K562 (cell line): ENCODE measurements around the gene POLA1.

ENCODE experiments used
- ATF2 ChIP-seq: sonication (generic); formaldehyde crosslinking; IDR thresholded peaks from 2 replicates; pipeline ENCODE4 v1.8.1; 2022; ENCODE audit warnings: missing genetic modification reagents
- GABPA ChIP-seq: fragments of 200-800 bp; sonication (Bioruptor generic); conservative IDR thresholded peaks from 2 replicates; pipeline ENCODE4 v1.6.1; 2016; ENCODE audit warnings: low read depth, missing genetic modification characterization, missing compliant biosample characterization
- KAT2B ChIP-seq: IDR thresholded peaks from one replicate; pipeline ENCODE4 v1.6.1; 2012; ENCODE audit warnings: low read depth, mild to moderate bottlenecking, control low read depth, inconsistent platforms, low read length, moderate library complexity
- KDM5B ChIP-seq: fragments of 200-600 bp; sonication (generic); IDR thresholded peaks from 2 replicates; pipeline ENCODE4 v1.6.1; 2012; ENCODE audit warnings: low read depth, mild to moderate bottlenecking, moderate library complexity, low read length, control low read depth, inconsistent platforms; ENCODE audit not compliant: insufficient replicate concordance
- MAZ ChIP-seq, 2 experiments: fragments of 450-650 bp in 1 of 2; sonication (generic) in 1 of 2; formaldehyde crosslinking; IDR thresholded peaks in 1 of 2; conservative IDR thresholded peaks in 1 of 2; 2 replicates each; pipeline versions ENCODE4 v1.4.0 to v1.5.0; 2020; ENCODE audit warnings: mild to moderate bottlenecking in 1 of 2, missing genetic modification reagents in 1 of 2
- MEF2D ChIP-seq: conservative IDR thresholded peaks from 2 replicates; pipeline ENCODE4 v1.6.1; 2016; ENCODE audit warnings: low read depth, missing genetic modification characterization, missing compliant biosample characterization
- MYC ChIP-seq, 2 experiments: fragments of 250-450 bp in 1 of 2; sonication (Bioruptor Pico) in 1 of 2; IDR thresholded peaks; 2 replicates each; pipeline versions ENCODE4 v1.5.1 to v1.6.1; 2012 to 2021; ENCODE audit warnings: low read depth in 2 of 2, borderline replicate concordance in 1 of 2, improper control_type of control experiment in 1 of 2, low read length in 1 of 2, mild to moderate bottlenecking in 1 of 2, moderate library complexity in 1 of 2
- SIX5 ChIP-seq, 2 experiments: IDR thresholded peaks; 2 replicates each; pipeline ENCODE4 v1.6.1; 2011; ENCODE audit warnings: low read length in 2 of 2, borderline replicate concordance in 1 of 2, low read depth in 1 of 2, mild to moderate bottlenecking in 1 of 2, moderate library complexity in 1 of 2; ENCODE audit not compliant: insufficient read depth in 1 of 2
- SMARCA5 ChIP-seq: fragments of 450-650 bp; IDR thresholded peaks from 2 replicates; pipeline ENCODE4 v1.6.1; 2016
- U2AF1 ChIP-seq: fragments of 200-400 bp; formaldehyde crosslinking; optimal IDR thresholded peaks from 2 replicates; pipeline ENCODE3; 2017; ENCODE audit warnings: mild to moderate bottlenecking, low read depth, low read length, moderate library complexity
- ZBED1 ChIP-seq: IDR thresholded peaks from 2 replicates; pipeline ENCODE4 v1.6.1; 2014
- ZNF431 ChIP-seq: sonication (generic); formaldehyde crosslinking; IDR thresholded peaks from 2 replicates; pipeline ENCODE4 v1.8.0; 2022; ENCODE audit warnings: mild to moderate bottlenecking, missing genetic modification reagents
- TF ChIP-seq, protein P1 (sequence below): sonication (generic); formaldehyde crosslinking; IDR thresholded peaks from 2 replicates; pipeline ENCODE4 v1.8.1; 2023; ENCODE audit warnings: mild to moderate bottlenecking, missing genetic modification reagents

DNA sequence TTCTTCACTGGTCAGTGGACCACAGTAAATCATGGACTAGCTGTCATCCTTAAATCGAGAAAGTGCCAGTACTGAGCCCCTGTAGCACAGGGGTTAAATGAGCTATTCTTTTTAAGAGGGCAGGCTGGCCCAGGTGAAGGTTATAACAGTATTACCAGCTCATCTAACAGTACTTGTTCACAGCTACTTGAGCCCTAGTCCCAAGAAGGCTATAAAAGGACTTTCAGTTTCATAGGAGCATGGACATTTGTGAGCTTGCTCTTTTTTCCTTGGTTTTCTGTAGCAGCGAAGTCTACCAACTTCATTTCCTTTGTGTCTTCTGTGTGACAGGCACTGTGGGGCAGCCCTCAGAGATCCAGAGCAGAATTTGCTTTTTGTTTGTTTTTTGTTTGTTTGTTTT lies 261.0 kb downstream of the POLA1 start:
- TF ChIP-seq SMARCA5 (no peak), MYC (IDR thresholded peaks at IDR 0.05; ENCODE audit: low read depth, low read length) (no peak), MYC (CRISPR knock-in tag; IDR thresholded peaks at IDR 0.05; ENCODE audit: borderline replicate concordance, low read depth) (no peak), ATF2 (CRISPR knock-in tag) (no peak), KAT2B (no peak), MAZ (CRISPR knock-in tag; conservative IDR thresholded peaks at IDR 0.05 in 1 of 2, IDR thresholded peaks at IDR 0.05 in 1 of 2) (no peak), ZBED1 (no peak), KDM5B (no peak), GABPA (tag) (no peak), MEF2D (tag) (no peak), ZNF431 (CRISPR knock-in tag) (no peak), SIX5 (IDR thresholded peaks at IDR 0.05; ENCODE audit: borderline replicate concordance in 1 of 2, insufficient read depth in 1 of 2, low read depth in 1 of 2, low read length in 2 of 2) (no peak), U2AF1 (no peak)
- TF ChIP-seq, protein P1, sequence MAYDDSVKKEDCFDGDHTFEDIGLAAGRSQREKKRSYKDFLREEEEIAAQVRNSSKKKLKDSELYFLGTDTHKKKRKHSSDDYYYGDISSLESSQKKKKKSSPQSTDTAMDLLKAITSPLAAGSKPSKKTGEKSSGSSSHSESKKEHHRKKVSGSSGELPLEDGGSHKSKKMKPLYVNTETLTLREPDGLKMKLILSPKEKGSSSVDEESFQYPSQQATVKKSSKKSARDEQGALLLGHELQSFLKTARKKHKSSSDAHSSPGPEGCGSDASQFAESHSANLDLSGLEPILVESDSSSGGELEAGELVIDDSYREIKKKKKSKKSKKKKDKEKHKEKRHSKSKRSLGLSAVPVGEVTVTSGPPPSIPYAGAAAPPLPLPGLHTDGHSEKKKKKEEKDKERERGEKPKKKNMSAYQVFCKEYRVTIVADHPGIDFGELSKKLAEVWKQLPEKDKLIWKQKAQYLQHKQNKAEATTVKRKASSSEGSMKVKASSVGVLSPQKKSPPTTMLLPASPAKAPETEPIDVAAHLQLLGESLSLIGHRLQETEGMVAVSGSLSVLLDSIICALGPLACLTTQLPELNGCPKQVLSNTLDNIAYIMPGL, result no peak
